H1 (cell line): Measurements from ENCODE around the gene YAF2.

Experiments used
- CBX8 ChIP-seq: fragments of 300-800, 300-1000 bp; sonication (generic); IDR thresholded peaks from 2 replicates; pipeline ENCODE4 v1.7.1; 2016; ENCODE audit warnings: low read depth, low read length, borderline replicate concordance
- CTCF ChIP-seq, 3 experiments: IDR thresholded peaks; 1 replicate in 2 of 3; 2 replicates in 1 of 3; pipeline versions ENCODE4 v1.5.1 to v1.6.1; 2011; ENCODE audit warnings: low read length in 3 of 3, mild to moderate bottlenecking in 3 of 3, inconsistent platforms in 2 of 3, low read depth in 1 of 3, moderate library complexity in 1 of 3; ENCODE audit not compliant: insufficient read depth in 1 of 3; ENCODE audit errors: control extremely low read depth in 1 of 3
- EP300 ChIP-seq, 2 experiments: IDR thresholded peaks; 1 replicate in 1 of 2; 2 replicates in 1 of 2; pipeline ENCODE4 v1.6.1; 2011 to 2012; ENCODE audit warnings: low read depth in 2 of 2, low read length in 2 of 2, mild to moderate bottlenecking in 2 of 2, borderline replicate concordance in 1 of 2, inconsistent platforms in 1 of 2, moderate library complexity in 1 of 2
- POLR2A ChIP-seq, 2 experiments: IDR thresholded peaks; 1 replicate in 1 of 2; 2 replicates in 1 of 2; pipeline ENCODE4 v1.6.1; 2011; ENCODE audit warnings: low read depth in 2 of 2, low read length in 2 of 2, mild to moderate bottlenecking in 2 of 2; ENCODE audit errors: control extremely low read depth in 1 of 2
- POLR2AphosphoS5 ChIP-seq: IDR thresholded peaks from 2 replicates; pipeline ENCODE4 v1.6.1; 2011; ENCODE audit warnings: low read depth, low read length

- TF ChIP-seq POLR2AphosphoS5, result no peak
- TF ChIP-seq CTCF (IDR thresholded peaks at IDR 0.05; ENCODE audit: control extremely low read depth in 1 of 3, insufficient read depth in 1 of 3, low read depth in 1 of 3, low read length in 3 of 3), result no peak
- no peak for TF ChIP-seq POLR2A (IDR thresholded peaks at IDR 0.05; ENCODE audit: control extremely low read depth in 1 of 2, low read depth in 2 of 2, low read length in 2 of 2)
- no peak for TF ChIP-seq EP300 (IDR thresholded peaks at IDR 0.05; ENCODE audit: borderline replicate concordance in 1 of 2, low read depth in 2 of 2, low read length in 2 of 2)
- TF ChIP-seq CBX8, result no peak
Measured at GRCh38 chr12:42234970-42235369, 3.1 kb downstream of the YAF2 start.
